ENCODE results near the gene SRCIN1.

DNA sequence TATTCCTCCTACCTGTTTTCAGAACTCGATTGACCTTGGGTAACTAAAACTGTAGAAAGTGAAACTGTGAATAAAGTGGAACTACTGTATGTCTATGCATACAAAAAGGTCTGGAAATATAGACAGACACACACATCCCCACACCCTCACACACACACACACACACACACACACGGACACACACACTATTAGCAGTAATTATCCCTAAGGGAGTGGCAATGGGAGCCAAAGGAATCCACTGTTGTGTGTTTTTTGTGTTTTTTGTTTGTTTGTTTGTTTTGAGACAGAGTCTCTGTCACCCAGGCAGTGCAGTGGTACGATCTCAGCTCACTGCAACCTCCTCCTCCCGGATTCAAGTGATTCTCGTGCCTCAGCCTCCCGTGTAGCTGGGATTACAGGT, 26.6 kb upstream of the SRCIN1 start:
- TF ChIP-seq, protein P1, sequence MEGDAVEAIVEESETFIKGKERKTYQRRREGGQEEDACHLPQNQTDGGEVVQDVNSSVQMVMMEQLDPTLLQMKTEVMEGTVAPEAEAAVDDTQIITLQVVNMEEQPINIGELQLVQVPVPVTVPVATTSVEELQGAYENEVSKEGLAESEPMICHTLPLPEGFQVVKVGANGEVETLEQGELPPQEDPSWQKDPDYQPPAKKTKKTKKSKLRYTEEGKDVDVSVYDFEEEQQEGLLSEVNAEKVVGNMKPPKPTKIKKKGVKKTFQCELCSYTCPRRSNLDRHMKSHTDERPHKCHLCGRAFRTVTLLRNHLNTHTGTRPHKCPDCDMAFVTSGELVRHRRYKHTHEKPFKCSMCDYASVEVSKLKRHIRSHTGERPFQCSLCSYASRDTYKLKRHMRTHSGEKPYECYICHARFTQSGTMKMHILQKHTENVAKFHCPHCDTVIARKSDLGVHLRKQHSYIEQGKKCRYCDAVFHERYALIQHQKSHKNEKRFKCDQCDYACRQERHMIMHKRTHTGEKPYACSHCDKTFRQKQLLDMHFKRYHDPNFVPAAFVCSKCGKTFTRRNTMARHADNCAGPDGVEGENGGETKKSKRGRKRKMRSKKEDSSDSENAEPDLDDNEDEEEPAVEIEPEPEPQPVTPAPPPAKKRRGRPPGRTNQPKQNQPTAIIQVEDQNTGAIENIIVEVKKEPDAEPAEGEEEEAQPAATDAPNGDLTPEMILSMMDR (IDR thresholded peaks at IDR 0.05; ENCODE audit: low read depth, low read length) = no peak
- TF ChIP-seq, protein P2, sequence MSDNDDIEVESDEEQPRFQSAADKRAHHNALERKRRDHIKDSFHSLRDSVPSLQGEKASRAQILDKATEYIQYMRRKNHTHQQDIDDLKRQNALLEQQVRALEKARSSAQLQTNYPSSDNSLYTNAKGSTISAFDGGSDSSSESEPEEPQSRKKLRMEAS (IDR thresholded peaks at IDR 0.05; ENCODE audit: low read depth, low read length) = no peak
- TF ChIP-seq POLR2A (IDR thresholded peaks at IDR 0.05; ENCODE audit: extremely low read depth, insufficient read length) = no peak

Measured in NB4 (cell line).